ENCODE data around the gene LMAN2L.

- TF ChIP-seq CTCF (IDR thresholded peaks at IDR 0.05) (peak in 3 of 7 experiments; percentile 16 to 56 (median 23)), POLR2A (IDR thresholded peaks at IDR 0.05) (no peak), POLR2AphosphoS5 (IDR thresholded peaks at IDR 0.05) (no peak)
These were observed 23.8 kb upstream of the LMAN2L start for GRCh38 chr2:96763511-96764252.
